HepG2 (cell line): Measurements from ENCODE around the gene IRF2BPL. TPM values are rescaled to one million over a fixed set of nuclear protein-coding genes. Genes with fewer than 3 reads are reported as not detected.

Experiments used
- FOXA3 ChIP-seq: IDR thresholded peaks from 2 replicates; pipeline ENCODE4 v1.6.1; 2016; ENCODE audit warnings: missing genetic modification reagents, missing compliant biosample characterization
- HIC2 ChIP-seq: sonication (generic); formaldehyde crosslinking; IDR thresholded peaks from 2 replicates; pipeline ENCODE4 v1.9.0; 2022; ENCODE audit warnings: low read depth, missing genetic modification reagents
- KAT7 ChIP-seq: IDR thresholded peaks from 2 replicates; pipeline ENCODE4 v1.6.1; 2018; ENCODE audit warnings: borderline replicate concordance, missing compliant biosample characterization
- MLLT10 ChIP-seq: sonication (generic); formaldehyde crosslinking; IDR thresholded peaks from 2 replicates; pipeline ENCODE4 v1.4.0; 2020; ENCODE audit warnings: missing genetic modification reagents
- MXD4 ChIP-seq: IDR thresholded peaks from 2 replicates; pipeline ENCODE4 v1.6.1; 2016; ENCODE audit warnings: mild to moderate bottlenecking, missing biosample characterization, missing genetic modification reagents
- NFE2L2 ChIP-seq: fragments of 150-350 bp; IDR thresholded peaks from 2 replicates; pipeline ENCODE4 v1.6.1; 2014; ENCODE audit warnings: low read length
- PATZ1 ChIP-seq: sonication (generic); formaldehyde crosslinking; IDR thresholded peaks from 2 replicates; pipeline ENCODE4 v1.4.0; 2020; ENCODE audit warnings: missing genetic modification reagents
- POGK ChIP-seq: sonication (generic); formaldehyde crosslinking; conservative IDR thresholded peaks from 2 replicates; pipeline ENCODE4 v1.8.0; 2022; ENCODE audit warnings: mild to moderate bottlenecking, moderate library complexity, missing genetic modification reagents
- SAFB2 ChIP-seq: sonication (generic); formaldehyde crosslinking; IDR thresholded peaks from 2 replicates; pipeline ENCODE4 v1.5.1; 2020; ENCODE audit warnings: missing genetic modification reagents, low read depth, mild to moderate bottlenecking, borderline replicate concordance
- SPEN ChIP-seq: sonication (generic); formaldehyde crosslinking; IDR thresholded peaks from 2 replicates; pipeline ENCODE4 v1.5.1; 2020; ENCODE audit warnings: low read depth, mild to moderate bottlenecking, missing genetic modification reagents
- ZC3H4 ChIP-seq: sonication (generic); formaldehyde crosslinking; IDR thresholded peaks from 2 replicates; pipeline ENCODE4 v1.4.0; 2020; ENCODE audit warnings: missing genetic modification reagents, borderline replicate concordance
- ZNF263 ChIP-seq: sonication (generic); formaldehyde crosslinking; IDR thresholded peaks from 2 replicates; pipeline ENCODE4 v1.4.0; 2020; ENCODE audit warnings: missing genetic modification reagents
- ZNF317 ChIP-seq: sonication (generic); formaldehyde crosslinking; IDR thresholded peaks from 2 replicates; pipeline ENCODE4 v1.5.0; 2020; ENCODE audit warnings: mild to moderate bottlenecking, missing genetic modification reagents
- ZNF446 ChIP-seq: sonication (generic); formaldehyde crosslinking; IDR thresholded peaks from 2 replicates; pipeline ENCODE4 v1.5.0; 2020; ENCODE audit warnings: mild to moderate bottlenecking, missing genetic modification reagents
- ZNF451 ChIP-seq: sonication (generic); formaldehyde crosslinking; IDR thresholded peaks from 2 replicates; pipeline ENCODE4 v1.5.0; 2020; ENCODE audit warnings: mild to moderate bottlenecking, missing genetic modification reagents
- ZNF503 ChIP-seq: sonication (generic); formaldehyde crosslinking; IDR thresholded peaks from 2 replicates; pipeline ENCODE4 v1.4.0; 2020; ENCODE audit warnings: missing genetic modification reagents
- ZNF530 ChIP-seq: sonication (generic); formaldehyde crosslinking; IDR thresholded peaks from 2 replicates; pipeline ENCODE4 v1.5.0; 2020; ENCODE audit warnings: low read depth, mild to moderate bottlenecking, missing genetic modification reagents
- ZNF567 ChIP-seq: sonication (generic); formaldehyde crosslinking; IDR thresholded peaks from 2 replicates; pipeline ENCODE4 v1.8.1; 2023; ENCODE audit warnings: mild to moderate bottlenecking, missing genetic modification reagents, borderline replicate concordance
- ZNF768 ChIP-seq: sonication (generic); formaldehyde crosslinking; IDR thresholded peaks from 2 replicates; pipeline ENCODE4 v1.4.0; 2020; ENCODE audit warnings: missing genetic modification reagents
- ZNF776 ChIP-seq: sonication (generic); formaldehyde crosslinking; IDR thresholded peaks from 2 replicates; pipeline ENCODE4 v1.4.0; 2020; ENCODE audit warnings: mild to moderate bottlenecking, missing genetic modification reagents
- ZNF879 ChIP-seq: sonication (generic); formaldehyde crosslinking; IDR thresholded peaks from 2 replicates; pipeline ENCODE4 v1.8.1; 2023; ENCODE audit warnings: missing genetic modification reagents
- ZSCAN21 ChIP-seq: sonication (generic); formaldehyde crosslinking; IDR thresholded peaks from 2 replicates; pipeline ENCODE4 v1.8.0; 2022; ENCODE audit warnings: mild to moderate bottlenecking, missing genetic modification reagents, moderate library complexity, borderline replicate concordance
- polyA plus RNA-seq, 8 experiments: library from polyadenylated mRNA; depleted of rRNA in 3 of 8; stranded (reverse) in 7 of 8; unstranded in 1 of 8; fragments of >200 nt; fragmentation: Illumina TruSeq in 4 of 8; extraction: Trizol in 4 of 8; gene quantifications; 2 replicates each; pipeline versions ENCODE4 v1.2.1 to v1.2.3, GENCODE V29; 2011 to 2016; ENCODE audit warnings: low read depth in 4 of 8, missing spikeins in 1 of 8, mixed read lengths in 1 of 8; ENCODE audit not compliant: insufficient read depth in 1 of 8
- total RNA-seq, 5 experiments: library from RNA; depleted of rRNA; stranded (reverse); fragments of >200 nt; fragmentation: Illumina TruSeq; extraction: Trizol; gene quantifications; 2 replicates each; pipeline ENCODE4 v1.2.3, GENCODE V29; 2016; ENCODE audit warnings: low read depth in 1 of 5

IRF2BPL gene
- total and polyA plus RNA-seq, 2 of the 13 experiments (the other 11 are each of a cell fraction or from before 2014, with no cell fraction given), result 6.6 to 8.4 TPM

- TF ChIP-seq POGK (CRISPR knock-in tag) (no peak), ZNF768 (peak; percentile 16; the same call in 1 of the 2 replicates), ZSCAN21 (CRISPR knock-in tag) (peak; percentile 72; the same call in 1 of the 2 replicates), ZNF317 (CRISPR knock-in tag) (0 out of 2 replicates have a peak, but pooled peaks have one; percentile 17), PATZ1 (CRISPR knock-in tag) (peak; percentile 96), NFE2L2 (no peak), ZNF530 (no peak), FOXA3 (CRISPR knock-in tag) (0 out of 2 replicates have a peak, but pooled peaks have one; percentile 4), ZNF503 (CRISPR knock-in tag) (0 out of 2 replicates have a peak, but pooled peaks have one; percentile 17), ZNF263 (CRISPR knock-in tag) (peak; percentile 75; the same call in 1 of the 2 replicates), ZNF567 (CRISPR knock-in tag) (no peak), ZNF879 (CRISPR knock-in tag) (0 out of 2 replicates have a peak, but pooled peaks have one; percentile 54), KAT7 (CRISPR knock-in tag) (0 out of 2 replicates have a peak, but pooled peaks have one; percentile 6), SPEN (CRISPR knock-in tag) (peak; percentile 51; the same call in 1 of the 2 replicates), MXD4 (CRISPR knock-in tag) (no peak; the same call in 1 of the 2 replicates), HIC2 (CRISPR knock-in tag) (peak; percentile 71; the same call in 1 of the 2 replicates), ZNF451 (CRISPR knock-in tag) (0 out of 2 replicates have a peak, but pooled peaks have one; percentile 7), SAFB2 (CRISPR knock-in tag) (peak; percentile 66), MLLT10 (CRISPR knock-in tag) (no peak), ZNF776 (CRISPR knock-in tag) (0 out of 2 replicates have a peak, but pooled peaks have one; percentile 49), ZNF446 (CRISPR knock-in tag) (0 out of 2 replicates have a peak, but pooled peaks have one; percentile 33), ZC3H4 (CRISPR knock-in tag) (peak; percentile 2; the same call in 1 of the 2 replicates)
These were observed 747 bp downstream of the IRF2BPL start (continued) for GRCh38 chr14:77027538-77028383.
